NCI-H82 (cell line): ENCODE data around the gene CATSPER3.

ENCODE experiments used
- DNase-seq: peaks from one replicate; lab custom pipeline; 2025; lab: John Stamatoyannopoulos, UW

Gene CATSPER3

DNA sequence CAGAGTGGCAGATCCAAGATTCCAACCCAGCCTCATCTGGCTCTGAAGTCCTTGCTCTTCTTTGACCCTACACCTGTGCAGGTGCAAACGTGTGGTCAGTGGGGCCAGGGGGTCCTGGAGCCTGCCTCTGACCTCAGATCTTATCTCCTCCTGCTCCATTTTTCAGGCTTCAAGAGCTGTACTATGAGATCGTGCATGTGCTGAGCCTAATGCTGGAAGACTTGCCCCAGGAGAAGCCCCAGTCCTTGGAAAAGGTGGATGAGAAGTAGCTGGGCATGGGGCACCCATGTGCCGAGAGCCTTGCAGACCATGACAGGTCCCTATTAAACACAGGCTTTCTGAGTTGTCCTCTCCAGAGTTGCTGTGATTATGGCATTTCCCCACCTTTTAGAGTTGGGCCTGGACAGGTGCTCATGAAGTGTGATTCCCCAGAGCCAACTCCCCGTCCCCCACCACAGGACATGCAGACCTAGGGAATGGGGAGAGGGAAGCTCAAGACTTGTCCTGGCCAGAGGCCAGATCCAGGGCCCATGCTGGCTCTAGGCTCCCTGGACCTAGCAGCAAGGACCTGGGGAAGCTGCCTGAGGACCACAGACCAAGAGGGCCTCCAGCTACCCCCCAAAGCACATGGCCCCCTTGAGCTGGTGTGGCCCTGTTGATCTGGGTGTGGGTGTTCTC, 43.8 kb downstream of the CATSPER3 start:
- DNase-seq: no peak

DNA sequence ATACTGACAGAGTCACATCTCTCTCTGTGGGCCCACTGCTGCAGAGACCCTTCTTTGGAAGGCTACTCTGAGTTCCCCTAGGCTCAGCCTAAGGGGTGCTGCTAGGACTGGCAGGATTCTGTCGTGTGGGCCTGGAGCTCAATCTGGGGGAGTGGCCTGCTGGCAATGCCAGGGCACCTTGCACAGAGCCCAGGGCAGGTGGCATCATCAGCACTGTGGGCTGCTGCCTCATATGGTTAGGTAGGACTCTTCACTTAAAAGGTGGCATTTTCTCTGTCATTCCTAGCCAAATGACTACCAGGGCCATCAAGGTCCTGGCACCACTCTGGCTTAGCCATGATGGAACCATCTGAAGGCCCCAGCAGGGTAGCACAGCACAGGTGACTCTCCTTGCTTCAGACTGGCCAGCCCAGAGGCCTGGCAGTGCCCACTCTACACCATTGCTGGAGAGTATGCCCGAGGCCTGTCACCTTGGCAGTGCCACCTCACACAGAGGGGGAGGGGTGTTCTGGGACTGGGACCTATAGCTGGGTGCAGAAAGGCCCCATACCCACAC, 44.4 kb downstream of the CATSPER3 start:
- DNase-seq: no peak

DNA sequence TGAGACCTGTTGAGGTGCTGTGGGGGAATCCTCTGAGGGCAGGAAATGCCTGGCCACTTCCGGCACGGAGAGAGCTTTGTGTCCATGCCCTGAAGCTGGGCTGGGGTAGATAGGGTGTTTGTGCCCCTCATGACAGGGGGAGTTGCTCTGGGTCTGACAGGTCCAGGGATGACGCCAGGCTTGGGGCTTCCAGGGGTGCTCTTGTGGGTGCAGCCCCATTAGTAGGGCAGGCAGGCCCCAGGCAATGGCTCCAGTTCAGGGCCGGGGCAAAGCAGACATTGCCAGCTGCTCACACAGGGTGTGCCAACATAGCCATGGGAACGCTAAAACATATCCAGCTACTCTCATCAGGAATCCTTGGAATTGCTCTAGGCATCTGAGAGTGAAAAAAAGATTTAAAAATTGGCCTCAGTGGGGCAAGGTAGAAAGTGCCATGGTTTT, 45.3 kb downstream of the CATSPER3 start:
- DNase-seq: no peak

DNA sequence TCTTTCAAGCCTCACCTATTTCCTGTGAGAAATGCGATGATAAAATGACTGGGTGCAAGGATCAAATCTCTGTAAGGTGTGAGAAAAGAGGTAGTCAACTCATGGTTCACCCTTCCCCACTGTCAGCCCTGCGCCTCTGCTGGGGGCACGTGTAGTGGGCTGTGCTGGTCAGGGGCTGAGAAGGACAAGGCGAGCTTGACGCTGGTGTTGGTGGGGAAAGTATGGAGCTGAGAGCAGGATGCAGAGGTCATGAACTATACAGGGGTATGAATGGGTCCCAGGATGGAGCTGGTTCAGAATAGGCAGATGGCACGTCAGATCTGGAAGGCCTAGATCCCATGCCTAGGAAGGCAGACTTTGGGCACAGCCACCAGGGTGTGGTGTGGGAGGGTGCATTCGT, 45.7 kb downstream of the CATSPER3 start:
- DNase-seq: no peak

DNA sequence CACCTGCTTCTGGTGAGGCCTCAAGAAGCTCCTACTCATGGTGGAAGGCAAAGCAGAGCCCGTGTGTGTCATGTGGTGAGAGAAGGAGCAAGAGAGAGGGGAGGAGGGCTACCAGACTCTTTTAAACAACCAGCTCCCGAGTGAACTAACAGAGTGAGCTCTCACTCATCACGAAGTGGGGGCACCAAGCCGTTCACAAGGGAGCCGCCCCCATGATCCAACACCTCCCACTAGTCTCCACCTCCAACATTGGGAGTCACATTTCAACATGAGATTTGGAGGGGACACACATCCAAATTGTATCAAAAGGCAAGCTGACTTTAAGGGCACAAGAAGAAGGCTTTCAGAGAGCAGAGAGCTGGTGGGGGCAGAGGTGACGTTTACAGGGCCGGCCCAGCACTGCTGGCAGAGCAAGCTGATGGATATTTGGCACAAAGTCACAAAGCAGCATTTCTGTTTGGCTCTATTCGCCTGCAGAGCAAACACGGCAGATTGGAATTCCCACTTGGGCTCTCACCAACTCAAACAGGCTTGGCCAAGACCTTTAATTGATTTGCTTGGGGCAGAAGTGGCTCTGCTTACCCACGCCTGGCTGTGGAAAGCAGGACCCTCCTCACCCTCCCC, 46.4 kb downstream of the CATSPER3 start:
- no peak for DNase-seq

DNA sequence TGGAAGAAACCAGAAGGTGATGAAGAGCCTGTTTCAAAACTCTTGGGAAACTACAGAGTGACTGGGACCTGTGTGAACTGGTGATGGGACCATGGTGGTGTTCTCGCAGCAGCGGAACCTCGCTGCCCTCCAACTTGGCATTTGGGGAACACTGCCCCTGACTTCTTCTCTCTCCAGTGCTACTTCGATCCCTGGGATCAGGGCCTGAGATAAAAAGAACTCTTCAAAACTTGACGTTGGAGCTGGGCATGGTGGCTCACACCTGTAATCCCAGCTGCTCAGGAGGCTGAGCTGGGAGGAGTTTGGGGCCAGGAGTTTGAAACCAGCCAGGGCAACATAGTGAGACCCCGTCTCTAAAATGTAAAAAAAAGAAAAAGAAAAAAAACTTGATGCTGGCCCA, 48.2 kb downstream of the CATSPER3 start:
- DNase-seq: no peak

DNA sequence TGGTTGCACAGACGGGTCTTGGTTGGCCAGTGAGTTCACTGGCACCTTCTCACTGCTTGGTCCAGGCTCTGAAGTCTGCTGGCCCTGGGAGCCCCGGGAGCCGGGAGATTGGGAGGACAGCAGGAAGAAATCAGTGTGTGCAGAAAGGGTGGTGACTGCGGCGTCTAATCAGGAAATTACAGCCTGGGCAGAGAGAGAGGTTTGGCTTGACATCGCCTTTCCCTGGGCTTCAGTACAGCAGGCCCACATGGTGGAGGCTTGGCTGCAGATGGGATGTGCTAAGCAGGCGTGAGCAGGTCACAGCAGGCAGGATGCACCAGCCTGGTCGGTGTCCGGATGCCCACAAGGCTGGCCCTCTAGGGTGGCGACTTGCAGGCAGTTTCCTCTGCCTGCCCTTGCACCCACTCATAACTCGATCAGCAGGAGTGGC, 49.2 kb downstream of the CATSPER3 start:
- DNase-seq: no peak

DNA sequence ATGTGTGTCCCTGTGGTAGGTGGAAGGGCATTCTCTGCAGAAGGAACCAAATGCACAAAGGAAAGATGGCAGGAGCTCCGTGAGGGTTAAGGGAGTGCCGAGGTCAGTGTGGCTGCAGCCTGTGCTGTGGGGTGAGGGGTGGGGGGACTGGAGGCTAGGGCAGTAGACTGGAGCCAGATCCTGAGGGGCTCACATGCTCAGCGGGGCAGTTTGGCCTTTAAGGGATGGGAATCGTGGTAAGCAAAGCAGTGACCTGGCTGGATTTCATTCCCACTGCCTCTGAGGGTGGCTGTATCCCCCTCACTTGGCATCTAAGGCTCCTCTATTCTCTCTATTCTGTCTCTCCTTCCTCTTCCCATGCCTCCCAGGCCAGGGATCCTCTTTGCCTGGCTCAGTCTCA, 50.8 kb downstream of the CATSPER3 start:
- no peak for DNase-seq

DNA sequence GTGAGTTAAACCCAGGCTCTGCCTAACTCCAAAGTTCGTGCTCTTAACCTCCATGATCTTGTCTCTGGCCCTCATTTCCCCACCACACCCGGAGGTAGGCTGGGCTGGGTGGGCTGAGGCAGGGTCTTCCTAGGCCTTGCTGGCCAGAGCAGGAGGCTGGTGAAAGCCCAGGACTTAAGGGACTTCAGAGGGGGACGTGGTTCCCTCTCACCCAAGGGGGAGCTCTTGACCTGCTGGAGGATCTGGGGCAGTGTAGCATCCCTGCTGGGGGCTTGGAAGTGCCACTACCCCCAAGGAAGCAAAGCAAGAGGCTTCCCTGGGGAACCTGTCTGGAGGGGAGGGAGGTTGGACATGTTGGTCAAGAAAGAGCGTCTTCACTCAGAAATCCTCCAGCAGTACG, 51.6 kb downstream of the CATSPER3 start:
- DNase-seq: peak; percentile 12

DNA sequence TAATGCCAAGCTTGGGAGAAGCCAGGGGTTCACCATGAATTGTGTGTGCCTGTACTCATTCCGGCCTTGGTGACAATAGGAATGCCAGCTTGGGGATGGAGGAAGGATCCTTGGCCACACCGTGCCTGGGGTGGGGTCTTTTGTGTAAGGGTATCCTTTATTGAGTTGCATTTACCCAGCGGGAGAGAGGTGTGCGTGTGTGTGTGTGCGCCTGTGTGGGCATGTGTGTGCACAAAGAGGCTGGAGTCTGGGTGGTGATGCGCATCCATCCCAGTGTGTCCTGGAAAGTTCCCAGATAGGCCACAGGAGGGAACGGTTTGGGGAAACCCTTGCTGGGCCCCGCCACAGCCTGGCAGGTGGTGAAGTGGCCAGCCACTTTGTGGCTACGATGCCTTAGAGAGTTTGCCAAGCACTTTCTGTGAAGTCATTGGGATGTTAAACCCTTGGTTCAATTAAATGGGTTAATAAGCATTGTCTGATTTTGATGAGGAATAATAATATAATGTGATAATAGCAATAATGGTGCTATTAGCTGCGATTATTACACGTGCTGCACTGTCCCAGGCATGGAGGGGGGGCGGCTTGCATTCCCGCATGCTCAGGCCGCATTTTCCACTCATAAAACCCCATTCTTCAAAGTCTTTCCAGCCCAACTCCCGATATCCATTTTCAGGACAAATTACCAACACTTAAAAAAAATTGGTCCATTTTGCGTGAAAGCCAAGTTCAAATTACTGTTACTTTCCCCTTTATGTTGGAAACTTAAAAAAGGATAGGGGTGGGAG, 52.6 kb downstream of the CATSPER3 start:
- DNase-seq: no peak

DNA sequence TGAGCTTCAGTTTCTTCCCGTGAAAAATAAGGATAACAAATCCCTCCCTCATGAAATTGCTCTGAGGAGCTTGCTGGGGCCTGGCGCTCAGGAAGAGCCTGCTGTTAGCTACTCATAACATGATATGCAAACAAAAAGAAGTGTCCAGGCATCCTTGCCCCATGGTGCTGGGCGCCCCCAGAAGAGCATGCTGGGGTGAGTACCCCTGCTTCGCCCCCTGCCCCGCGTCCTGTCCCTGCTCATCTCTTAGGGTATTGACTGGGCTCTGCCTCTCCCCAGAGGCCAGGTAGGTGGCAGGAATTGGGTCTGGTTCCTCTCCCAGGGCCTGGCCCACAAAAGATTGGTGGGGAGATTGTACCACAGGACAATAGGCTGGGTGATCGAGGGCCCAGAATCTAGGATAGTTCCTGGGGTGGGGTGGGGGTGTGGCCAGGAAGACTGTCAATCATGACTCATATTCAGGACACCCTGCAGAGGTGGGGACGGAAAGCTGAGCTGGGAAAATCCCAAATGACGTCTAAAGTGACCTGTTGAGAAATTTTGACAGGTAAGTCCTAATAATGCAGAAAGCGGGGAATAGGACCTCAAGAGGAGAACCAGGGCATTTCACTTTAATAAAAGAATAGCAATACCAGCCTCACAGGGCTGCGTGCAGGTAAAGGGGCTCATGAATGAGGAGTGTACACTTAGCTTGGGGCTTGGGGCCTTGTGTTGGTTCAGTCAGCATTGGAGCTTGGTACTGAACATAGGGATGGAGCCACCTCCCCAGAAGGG, 57.4 kb downstream of the CATSPER3 start:
- peak; percentile 4 for DNase-seq

DNA sequence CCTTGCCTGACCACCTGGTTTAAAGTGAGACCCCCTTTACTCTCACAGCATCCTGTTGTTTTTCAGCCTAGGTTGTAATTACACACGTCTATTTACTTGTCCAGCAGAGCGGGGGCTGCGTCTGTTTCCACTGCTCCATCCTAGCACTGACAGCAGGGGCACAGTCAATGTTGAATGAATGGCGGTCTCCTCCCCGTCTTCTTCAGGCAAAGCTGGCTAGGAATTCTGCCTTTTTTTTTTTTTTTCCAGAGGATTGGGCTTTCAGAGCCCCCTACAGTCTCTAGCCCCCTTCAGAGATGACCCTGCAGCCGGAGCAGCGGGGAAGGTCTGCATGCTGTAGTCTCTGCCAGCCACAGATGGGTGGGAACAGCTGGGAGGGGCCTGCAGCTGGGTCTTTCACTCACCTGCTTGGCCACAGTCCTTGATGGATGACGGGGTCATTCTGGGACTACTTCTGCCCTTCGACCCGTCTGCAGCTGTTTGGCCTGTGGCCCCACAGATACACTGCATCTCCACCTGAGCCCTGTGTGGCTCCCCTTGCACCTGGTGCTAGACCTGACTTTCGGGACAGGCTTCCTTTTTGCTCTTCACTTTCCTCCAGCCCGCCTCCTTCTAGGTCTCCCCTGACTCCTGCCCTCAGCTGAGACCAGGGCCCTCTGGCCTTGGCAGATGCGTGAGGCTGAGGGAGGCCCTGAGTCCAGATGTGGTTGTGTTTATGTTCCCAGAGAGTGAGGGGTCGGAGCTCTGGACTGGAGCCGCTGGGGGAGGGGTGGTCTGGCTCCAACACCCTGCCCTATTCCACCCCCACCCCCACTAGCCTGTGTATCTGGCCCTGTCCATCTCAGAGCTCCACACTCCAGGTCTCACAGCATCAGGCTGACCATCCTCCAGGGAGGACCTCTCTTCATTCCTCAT, 58.3 kb downstream of the CATSPER3 start:
- DNase-seq: no peak

DNA sequence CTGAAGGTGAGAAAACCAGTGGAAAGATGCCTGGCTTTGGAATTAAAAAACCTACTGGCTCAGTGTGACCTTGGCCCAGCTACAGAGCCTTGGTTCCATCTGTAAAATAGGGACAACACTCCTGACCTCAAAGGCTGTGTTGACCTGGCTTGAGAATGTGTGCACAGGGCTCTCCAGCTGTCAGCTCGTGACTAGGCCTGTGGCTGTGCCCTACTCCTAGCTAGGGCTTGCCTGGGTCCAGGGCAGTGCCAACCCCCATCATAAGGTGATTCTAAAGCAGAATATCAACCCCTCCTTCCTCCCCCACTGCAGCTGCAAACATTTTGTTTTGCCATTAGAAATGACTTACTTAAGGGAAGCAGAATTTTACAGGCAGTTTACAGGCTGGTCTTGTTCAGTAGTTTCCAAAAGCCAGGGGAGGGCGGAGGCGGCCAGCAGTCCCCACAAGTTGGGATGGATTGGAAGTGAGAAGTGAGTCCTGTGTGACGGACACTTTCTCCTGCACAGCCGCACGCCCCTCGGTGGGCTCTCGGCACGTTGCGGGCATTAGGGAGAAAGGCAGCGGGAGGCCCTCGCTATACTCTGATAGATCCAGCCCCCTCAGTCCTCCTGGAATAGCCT, 59.0 kb downstream of the CATSPER3 start:
- DNase-seq: peak; percentile 12

DNA sequence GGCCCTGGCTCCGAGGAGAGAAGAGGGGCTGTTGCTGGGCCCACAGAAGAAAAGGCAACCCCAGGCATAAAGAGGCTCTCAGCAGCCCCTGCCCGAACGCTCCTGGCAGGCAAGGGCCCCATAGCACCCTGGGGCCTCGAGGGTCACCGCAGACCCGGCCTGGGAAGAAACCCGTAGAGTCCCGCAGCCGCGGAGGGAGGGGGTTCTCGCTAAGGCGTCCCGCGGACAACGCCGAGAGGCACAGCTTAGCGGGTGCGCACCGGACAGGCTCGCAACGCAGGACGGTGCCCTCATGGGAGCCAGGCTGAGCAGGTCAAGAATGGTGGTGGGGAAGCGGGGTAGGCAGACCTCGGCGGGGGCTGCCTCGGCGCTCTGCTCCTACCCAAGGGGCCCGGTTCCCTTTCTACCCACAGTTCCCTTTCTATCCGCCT, 59.6 kb downstream of the CATSPER3 start:
- DNase-seq: no peak

DNA sequence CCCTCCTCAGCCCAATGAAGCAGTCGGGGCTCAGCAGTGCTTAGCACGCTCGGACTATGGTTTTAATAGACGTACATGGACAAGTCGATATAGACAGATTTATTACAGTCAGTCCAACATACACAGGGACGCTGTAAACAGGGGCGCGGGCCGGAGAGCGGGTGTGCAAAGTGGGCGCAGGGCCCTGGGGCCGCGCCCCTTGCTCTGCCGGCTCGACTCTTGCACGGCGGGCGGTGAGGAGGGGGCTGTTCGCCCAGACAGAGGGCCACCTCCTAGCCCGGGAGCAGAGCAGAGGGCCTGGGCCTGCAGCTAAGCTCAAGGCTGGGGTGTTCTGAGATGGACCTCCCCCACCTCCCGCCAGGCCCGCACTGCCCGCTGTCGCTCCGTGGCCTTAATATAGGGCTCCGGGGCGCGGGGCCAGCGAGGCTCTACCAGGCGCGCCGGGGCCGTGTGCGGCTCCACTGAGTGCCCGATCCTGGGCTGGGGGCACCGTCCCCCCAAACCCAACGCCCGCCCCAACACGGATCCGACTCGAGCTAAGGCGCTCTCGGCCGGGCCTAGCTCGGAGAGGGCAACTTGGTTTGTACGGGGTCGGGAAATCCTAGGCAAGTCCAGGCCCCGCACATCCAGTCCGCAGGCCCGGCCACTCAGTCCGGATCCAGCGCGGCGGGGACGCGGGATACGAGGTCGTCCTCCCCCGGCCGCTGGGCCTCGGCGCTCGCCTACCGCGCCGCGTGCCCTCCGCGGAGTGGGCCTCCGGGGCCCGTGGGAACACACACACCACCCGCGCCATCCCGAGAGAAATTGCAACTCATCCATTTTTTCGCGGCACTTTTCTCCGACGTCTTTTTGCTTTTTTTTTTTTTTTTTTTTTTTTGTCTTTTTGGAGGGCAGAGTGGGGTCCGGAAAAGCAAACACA, 60.2 kb downstream of the CATSPER3 start:
- DNase-seq: no peak

DNA sequence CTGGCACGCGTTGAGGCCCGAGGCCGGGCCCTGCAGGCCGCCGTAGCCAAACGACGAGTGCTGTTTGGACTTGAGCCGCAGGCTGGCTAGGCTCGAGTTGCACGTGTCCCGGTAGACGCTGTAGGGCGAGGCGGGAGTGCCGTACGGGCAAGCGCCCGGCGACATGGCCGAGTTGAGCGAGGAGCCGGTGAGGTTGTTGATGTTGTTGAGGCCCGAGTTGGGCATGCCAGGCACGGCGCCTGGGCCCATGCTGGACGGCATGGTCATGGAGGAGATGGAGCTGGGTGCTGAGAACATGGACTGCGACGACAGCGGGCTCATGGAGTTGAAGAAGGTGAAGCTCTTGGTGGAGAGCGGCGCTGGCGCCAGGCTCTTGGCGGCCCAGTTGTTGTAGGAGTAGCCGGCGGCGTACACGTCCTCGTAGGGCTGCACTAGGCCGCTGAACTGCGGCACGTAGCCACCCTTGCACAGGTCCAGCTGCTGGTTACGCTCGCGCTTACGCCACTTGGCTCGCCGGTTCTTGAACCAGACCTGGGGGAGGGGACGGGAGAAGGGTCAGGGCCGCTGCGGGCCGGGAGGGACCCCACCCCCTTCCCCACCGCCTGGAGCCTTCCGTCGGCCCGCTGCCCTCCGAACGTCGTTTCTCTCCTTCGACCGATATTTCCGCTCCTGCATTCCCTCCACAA, 61.2 kb downstream of the CATSPER3 start:
- no peak for DNase-seq

DNA sequence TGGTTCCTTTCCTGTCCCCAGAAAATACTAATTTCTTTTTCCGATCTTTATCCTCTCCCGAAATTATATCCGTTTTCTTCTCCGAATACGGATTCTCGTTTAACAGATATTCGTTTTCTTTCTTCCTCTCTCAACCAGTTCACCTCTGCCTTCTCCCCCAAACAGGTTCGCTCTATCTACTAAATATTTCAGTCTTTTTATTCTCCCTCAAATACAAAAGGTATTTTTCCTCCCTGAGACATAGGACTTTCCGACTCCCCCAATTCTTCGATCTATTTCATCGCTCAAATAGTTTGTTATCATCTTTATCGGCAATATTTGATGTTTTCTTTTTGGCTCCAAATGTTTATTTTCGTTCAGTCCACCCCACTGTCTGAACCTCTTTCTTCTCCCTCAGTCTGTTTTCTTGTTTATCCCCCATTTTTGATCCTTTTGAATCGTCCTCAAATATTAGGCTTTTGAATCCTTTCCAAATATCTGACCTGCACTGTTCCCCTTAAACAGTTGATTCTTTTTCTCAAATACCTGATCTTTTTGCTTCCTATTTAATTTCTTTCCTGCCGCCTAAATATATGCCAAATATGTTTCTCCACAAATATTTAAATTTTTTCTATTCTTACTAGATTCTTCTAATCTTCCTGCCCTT, 61.9 kb downstream of the CATSPER3 start:
- DNase-seq: no peak
